Glutamatergic neuron (in vitro differentiated cells): Measurements from ENCODE around the gene KLF4. TPM values are rescaled to one million over a fixed set of nuclear protein-coding genes. Genes with fewer than 3 reads are reported as not detected.

Source experiments
- DNase-seq: peaks from one replicate; pipeline ENCODE4 v3.0.0; 2022
- H3K27ac Mint-ChIP-seq: one replicate; pipeline ENCODE4 v1.8.0; 2020; ENCODE audit warnings: mild to moderate bottlenecking, mixed read lengths, inconsistent platforms; ENCODE audit not compliant: unreplicated experiment
- H3K27me3 Mint-ChIP-seq: one replicate; pipeline ENCODE4 v1.8.0; 2020; ENCODE audit warnings: mild to moderate bottlenecking, moderate library complexity, mixed read lengths, inconsistent platforms; ENCODE audit not compliant: unreplicated experiment
- H3K36me3 Mint-ChIP-seq: one replicate; pipeline ENCODE4 v1.8.0; 2020; ENCODE audit warnings: mild to moderate bottlenecking, mixed read lengths, inconsistent platforms; ENCODE audit not compliant: unreplicated experiment
- H3K4me1 Mint-ChIP-seq: one replicate; pipeline ENCODE4 v1.8.0; 2020; ENCODE audit warnings: mild to moderate bottlenecking, low read depth, mixed read lengths, inconsistent platforms; ENCODE audit not compliant: unreplicated experiment
- H3K4me3 Mint-ChIP-seq: one replicate; pipeline ENCODE4 v1.8.0; 2020; ENCODE audit warnings: mild to moderate bottlenecking, mixed read lengths, inconsistent platforms; ENCODE audit not compliant: unreplicated experiment
- H3K9me3 Mint-ChIP-seq: one replicate; pipeline ENCODE4 v1.8.0; 2020; ENCODE audit warnings: mild to moderate bottlenecking, moderate library complexity, mixed read lengths, inconsistent platforms; ENCODE audit not compliant: unreplicated experiment
- total RNA-seq: library from RNA; stranded (reverse); fragmentation: NEBNext Ultra II Directional; extraction: Animal tissue kit (Norgen Biotek cat#: 25700); gene quantifications from one replicate; pipeline ENCODE4 v1.2.1, GENCODE V29; 2021; ENCODE audit not compliant: unreplicated experiment
- TF ChIP-seq, protein P1 (sequence below): fragments of 200-600 bp; sonication (generic); IDR thresholded peaks from one replicate; pipeline ENCODE4 v1.5.0; 2021; ENCODE audit not compliant: partially characterized antibody, unreplicated experiment

KLF4 gene
- total RNA-seq, 1 donor from 2014 or later = 72.1 TPM

DNA sequence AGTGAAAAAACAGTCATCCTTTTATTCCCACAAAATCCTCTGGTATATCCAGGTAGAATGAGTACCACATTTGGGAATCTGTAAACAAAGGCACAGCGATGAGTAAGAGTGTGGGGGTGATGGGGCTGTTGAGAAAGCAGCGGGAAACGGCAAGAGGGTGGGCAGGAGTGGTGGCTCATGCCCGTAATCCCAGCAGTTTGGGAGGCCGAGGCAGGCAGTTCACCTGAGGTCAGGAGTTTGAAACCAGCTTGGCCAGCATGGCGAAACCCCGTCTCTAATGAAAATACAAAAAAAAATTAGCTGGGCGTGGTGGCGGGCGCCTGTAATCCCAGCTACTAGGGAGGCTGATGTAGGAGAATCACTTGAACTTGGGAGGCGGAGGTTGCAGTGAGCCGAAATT is 43.1 kb downstream of the KLF4 start:
- TF ChIP-seq, protein P1, sequence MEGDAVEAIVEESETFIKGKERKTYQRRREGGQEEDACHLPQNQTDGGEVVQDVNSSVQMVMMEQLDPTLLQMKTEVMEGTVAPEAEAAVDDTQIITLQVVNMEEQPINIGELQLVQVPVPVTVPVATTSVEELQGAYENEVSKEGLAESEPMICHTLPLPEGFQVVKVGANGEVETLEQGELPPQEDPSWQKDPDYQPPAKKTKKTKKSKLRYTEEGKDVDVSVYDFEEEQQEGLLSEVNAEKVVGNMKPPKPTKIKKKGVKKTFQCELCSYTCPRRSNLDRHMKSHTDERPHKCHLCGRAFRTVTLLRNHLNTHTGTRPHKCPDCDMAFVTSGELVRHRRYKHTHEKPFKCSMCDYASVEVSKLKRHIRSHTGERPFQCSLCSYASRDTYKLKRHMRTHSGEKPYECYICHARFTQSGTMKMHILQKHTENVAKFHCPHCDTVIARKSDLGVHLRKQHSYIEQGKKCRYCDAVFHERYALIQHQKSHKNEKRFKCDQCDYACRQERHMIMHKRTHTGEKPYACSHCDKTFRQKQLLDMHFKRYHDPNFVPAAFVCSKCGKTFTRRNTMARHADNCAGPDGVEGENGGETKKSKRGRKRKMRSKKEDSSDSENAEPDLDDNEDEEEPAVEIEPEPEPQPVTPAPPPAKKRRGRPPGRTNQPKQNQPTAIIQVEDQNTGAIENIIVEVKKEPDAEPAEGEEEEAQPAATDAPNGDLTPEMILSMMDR = no peak
- H3K4me3 Mint-ChIP-seq = no peak overlapping the region
- no peaks in the 10 kb centered on the region for H3K9me3 Mint-ChIP-seq
- H3K27ac Mint-ChIP-seq = no peak overlapping the region
- no peaks in the 10 kb centered on the region for H3K4me1 Mint-ChIP-seq
- no peaks in the 10 kb centered on the region for H3K36me3 Mint-ChIP-seq
- DNase-seq = no peak
- no peaks in the 10 kb centered on the region for H3K27me3 Mint-ChIP-seq

DNA sequence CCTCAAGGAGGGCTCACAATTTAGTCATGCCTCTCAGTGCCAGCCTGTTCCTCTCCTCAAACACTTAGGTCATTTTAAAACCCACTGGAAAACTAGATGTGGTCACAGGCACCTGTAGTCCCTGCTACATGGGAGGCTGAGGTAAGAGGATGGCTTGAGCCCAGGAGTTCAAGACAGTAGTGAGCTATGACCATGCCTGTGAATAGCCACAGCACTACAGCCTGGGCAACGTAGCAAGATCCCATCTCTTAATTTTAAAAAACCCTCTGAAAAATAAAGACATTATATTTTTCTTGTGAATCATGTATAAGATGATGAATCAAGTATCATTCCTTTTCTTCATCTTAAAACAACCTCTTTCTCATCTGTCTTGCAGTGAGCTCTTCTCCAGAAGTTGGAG is 45.8 kb downstream of the KLF4 start:
- no peak for DNase-seq
- Mint-ChIP-seq H3K27me3 (no peaks in the 10 kb centered on the region), H3K9me3 (no peaks in the 10 kb centered on the region), H3K4me3 (no peak overlapping the region), H3K4me1 (no peaks in the 10 kb centered on the region), H3K36me3 (no peaks in the 10 kb centered on the region), H3K27ac (no peak overlapping the region)
- TF ChIP-seq, protein P1 = no peak

DNA sequence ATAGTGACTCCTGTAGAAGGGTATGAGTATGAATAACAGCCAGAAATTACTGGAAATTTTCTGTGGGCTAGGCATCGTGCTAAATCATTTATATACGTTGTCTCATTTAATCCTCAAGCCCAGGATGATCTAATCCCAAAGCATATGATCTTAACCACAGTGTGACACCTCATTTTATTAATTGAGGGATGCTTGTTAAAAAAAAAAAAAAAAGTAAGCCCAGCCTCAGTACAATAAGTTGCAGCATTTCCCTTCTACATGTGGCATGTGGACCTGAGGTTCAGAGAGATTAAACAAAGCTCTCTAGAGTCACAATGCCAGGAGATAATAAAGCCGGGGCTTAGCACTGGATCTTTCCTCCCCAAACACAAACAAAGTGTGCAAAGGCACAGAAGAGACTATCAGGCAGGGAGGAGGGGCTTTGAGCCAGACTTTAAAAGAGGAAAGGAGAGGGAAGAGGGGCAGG is 49.5 kb downstream of the KLF4 start:
- no peak for DNase-seq
- Mint-ChIP-seq H3K27me3 (no peaks in the 10 kb centered on the region), H3K36me3 (no peaks in the 10 kb centered on the region), H3K27ac (no peak overlapping the region), H3K4me3 (no peak overlapping the region), H3K4me1 (no peaks in the 10 kb centered on the region), H3K9me3 (no peaks in the 10 kb centered on the region)
- TF ChIP-seq, protein P1 = no peak

DNA sequence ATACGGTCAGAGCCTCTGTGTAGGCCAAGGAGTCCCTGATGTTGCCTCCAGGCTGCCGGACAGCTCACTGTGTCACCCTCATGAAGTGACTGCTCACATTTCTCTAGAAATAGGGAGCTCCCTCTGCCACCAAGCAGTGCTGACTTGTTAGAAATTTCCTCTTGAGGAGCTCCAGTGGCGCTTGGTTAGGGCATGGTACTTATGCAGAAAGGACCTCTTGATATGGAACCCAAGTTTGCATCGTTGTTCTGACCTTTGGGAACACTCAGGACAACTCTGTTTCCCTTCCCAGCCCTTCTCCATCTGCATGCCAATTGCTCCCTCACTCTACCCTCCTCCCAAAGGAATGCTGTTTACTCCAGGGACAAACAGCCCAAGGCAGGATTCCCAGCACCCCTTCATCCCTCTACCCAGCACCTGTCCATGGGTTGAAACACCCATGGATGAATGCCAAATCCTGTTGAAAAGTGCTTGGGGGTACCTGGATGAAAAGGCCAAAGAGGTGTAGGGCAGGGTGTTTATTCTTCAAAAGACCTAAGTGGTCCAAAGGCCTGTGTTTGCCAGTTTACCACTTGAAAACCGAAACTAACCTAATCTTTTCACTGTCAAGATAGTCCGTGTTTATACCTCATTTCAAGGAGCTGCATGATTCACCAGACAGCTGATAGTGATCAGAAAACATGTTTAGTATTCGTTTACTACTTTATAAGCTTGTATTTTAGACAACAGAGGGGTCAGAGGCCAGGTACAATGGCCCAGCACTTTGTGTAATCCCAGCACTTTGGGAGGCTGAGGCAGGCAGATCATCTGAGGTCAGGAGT is 51.1 kb downstream of the KLF4 start:
- Mint-ChIP-seq H3K4me1 (no peaks in the 10 kb centered on the region), H3K9me3 (no peaks in the 10 kb centered on the region), H3K27ac (no peak overlapping the region), H3K36me3 (no peaks in the 10 kb centered on the region), H3K4me3 (no peak overlapping the region), H3K27me3 (no peaks in the 10 kb centered on the region)
- TF ChIP-seq, protein P1 = no peak
- no peak for DNase-seq

DNA sequence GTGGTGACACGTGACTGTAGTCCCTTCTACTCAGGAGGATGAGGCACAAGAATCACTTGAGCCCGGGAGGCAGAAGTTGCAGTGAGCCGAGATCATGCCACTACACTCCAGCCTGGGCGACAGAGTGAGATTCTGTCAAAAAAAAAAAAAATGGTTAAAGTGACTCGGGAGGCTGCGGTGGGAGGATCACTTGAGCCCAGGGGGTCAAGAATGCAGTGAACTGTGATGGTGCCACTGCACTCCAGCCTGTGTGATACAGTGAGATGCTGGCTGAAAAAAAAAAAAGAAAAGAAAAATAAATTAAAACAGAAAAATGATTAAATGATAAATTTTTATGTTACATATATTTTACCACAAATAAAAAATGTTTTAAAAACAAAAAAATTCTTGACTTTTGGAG is 51.9 kb downstream of the KLF4 start:
- DNase-seq = no peak
- no peaks in the 10 kb centered on the region for H3K4me1 Mint-ChIP-seq
- no peaks in the 10 kb centered on the region for H3K36me3 Mint-ChIP-seq
- H3K9me3 Mint-ChIP-seq = no peaks in the 10 kb centered on the region
- no peaks in the 10 kb centered on the region for H3K27me3 Mint-ChIP-seq
- TF ChIP-seq, protein P1 = no peak
- H3K27ac Mint-ChIP-seq = no peak overlapping the region
- H3K4me3 Mint-ChIP-seq = no peak overlapping the region
